GM19351 (cell line): ENCODE results near the gene EIF4G3.
A peak's percentile ranks its signal among the peaks of the same experiment; 100 is the strongest.
"Not testable (repeated sequence)": the region's sequence is repeated elsewhere in the genome, so short reads cannot be mapped to it uniquely, and the experiment has no call there.

Experiments used
- ATAC-seq: cut with Tn5 transposase; IDR thresholded peaks from one replicate; pipeline ENCODE4 v1.9.1; 2021; ENCODE audit warnings: mild to moderate bottlenecking, moderate library complexity; ENCODE audit not compliant: unreplicated experiment

Gene EIF4G3

DNA sequence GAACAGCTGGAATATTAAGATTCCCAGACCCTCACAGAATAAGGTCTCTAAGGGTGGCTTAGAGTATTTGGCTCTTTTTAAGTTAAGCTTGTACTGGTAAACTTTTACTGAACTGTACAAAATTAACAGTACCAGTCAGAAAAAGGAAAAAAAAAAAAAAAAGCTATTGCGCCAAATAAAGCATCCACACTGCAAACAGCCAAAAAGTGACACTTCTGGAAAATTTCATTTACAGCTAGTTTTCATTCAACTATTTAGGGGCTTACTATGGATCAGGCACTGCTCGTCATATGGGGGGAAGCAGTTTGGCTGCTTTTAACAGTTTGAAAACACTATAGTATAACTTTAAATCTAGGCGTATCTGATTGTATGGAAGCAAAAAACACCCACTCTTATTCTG, 139.6 kb downstream of the EIF4G3 start:
- no peak for ATAC-seq

- no peak for ATAC-seq
These were observed 140.9 kb downstream of the EIF4G3 start for GRCh38 chr1:21035794-21036193.

DNA sequence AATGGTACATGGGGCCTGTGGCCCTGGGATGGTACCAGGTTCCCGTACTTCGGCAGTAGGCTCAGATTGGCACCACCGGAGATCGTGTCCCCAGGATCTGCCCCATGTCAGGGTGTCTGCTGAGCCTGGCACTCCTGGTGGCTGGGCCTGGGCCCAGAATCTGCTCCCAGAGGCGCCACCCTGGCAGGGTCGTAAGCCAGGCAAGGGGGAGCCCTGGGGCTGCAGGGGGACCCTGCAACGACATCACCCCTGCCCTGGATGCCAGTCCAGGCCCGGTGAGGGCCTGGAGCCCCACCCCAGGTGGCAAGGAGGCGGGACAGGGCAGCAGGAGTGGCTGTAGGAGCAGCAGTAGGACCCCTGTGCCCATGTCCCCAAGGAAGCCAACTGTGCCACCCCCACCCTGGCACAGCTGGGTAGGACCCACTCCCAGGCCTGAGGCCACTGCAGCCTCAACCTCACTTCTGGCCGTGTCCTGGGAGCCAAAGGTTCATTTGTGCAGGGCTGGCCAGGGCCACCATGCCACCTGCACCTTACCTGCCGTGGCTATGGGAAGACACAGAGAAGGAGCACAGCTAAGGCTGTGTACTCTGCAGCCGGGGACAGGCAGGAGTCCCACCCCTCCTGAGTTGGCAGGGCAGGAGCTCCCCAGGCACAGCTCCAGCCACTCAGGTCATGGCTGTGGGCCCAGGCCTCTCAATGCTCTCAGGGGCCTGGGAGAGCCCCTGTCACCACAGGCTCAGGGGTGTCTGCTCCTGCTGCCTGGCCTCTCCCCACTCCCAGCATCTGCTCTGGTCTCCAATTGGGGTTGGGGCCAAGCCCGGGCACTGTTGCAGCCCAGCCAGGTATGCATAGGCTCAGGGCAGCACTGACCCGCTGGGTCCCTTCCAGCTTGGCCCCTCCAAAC, 141.7 kb downstream of the EIF4G3 start:
- no peak for ATAC-seq

DNA sequence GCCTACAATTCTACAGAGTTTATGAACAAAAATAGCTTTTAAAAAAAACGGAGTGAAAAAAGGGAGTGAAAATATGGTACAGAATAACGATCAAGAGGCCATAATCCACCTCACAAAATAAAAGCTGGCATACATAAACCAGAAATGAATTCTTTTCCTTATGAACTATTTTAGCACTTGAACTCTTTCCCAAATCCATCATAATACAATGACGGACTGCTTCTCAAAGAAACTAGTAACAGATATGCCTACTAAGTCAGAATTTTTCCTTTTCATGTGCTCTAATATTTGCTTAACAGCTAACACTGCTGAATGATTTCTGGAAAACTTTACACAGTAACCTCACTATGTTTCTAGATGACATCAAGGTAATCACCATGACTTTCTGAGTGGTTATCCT, 144.0 kb downstream of the EIF4G3 start:
- ATAC-seq = no peak

GRCh38 chr1:21030181-21030580, 146.5 kb downstream of the EIF4G3 start:
- no peak for ATAC-seq

DNA sequence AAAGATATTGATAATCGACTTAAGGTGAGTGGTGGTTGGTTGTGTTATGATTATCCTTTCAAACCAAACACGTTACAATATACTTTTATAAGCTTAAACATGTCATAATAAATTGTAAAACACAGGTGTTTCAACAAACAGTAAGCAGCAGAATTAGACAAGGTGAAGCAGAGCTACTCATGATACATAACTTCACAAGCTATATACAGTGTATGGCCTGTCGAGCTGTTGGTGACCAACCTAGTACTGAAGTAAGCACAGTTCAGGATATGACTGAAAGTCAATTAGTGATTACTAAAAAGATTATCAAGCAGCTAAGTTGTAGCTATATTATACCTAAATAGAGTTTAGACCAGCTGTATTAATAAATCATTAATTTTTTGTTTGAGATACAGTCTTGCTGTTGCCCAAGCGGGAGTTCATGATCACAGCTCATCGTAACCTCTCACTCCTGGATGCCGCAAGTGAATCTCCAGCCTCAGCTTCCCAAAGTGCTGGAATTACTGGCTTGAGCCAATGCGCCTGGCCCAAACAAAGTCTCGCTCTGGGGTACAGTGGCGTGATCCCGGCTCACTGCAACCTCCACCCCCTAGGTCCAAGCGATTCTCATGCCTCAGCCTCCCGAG, 148.1 kb downstream of the EIF4G3 start:
- no peak for ATAC-seq

DNA sequence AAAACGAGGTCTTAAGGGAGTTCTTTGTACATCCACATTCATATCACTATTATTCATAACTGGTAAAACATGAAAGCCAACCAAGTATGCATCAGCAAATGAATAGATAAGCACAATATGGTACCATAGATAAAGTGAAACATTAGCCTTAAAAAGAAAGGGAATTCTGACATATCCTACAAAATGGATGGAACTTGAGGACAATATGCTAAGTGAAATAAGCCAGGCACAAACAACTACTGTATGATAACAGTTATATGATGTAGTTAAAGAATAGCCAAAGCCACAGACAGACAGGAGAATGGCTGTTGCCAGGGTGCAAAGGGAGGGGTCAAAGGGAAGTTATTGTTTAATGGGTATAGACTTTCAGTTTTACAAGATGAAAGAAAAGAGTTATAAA, 148.9 kb downstream of the EIF4G3 start:
- ATAC-seq = no peak

DNA sequence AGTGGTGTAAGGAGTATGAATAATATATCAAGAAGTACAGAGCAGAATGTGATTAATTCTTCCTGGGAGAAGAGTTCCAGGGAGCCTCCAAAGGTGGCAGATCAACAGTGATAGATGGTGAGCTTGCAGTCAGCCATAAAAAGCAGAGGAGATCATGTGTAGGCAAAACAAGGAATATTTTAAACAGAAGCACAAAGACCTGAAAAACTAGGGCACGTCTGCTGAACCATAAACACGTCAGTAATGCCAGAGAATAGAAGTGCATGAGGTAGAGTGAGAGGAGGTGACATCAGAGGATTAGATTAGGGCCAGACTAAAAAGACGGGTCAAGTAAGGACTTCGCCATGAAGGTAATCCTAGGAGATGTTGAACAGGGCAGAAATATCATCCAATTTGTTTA, 151.8 kb downstream of the EIF4G3 start:
- ATAC-seq = no peak

- not testable (repeated sequence) for ATAC-seq
These were observed 152.4 kb downstream of the EIF4G3 start for GRCh38 chr1:21024136-21024896.

DNA sequence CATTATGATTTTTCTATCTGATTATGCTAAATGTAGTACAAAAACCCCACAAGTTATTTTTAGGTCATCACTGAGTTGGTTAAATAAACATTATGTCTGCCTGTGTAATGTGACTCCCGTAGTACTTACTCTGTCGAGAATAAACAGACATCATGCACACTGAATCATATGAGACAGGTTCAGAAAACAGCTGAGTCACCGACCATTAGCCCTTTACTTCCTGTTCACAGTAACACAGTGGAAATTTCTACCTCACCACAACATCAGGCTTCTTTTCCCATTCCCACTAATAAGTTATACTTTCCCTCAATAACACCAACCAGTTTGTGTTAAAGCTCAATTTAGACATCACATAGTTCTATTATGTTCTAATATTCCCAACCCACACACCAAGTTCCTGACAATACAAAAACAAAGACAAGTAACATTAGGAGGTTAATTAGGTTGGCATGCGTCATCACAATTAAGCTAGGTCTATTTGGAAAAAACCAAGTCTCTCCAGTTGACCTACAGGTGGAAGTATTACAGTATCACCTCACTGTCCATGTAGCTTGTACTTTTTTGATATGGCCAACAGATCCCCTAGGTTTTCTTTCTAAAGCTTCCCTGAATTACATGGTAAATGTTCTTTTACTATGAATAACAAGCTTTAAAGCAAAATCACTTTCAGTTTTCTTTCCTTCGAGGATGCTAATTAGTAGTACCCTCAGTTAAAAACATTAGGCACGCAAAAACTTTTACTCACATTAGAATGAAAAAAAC, 154.2 kb downstream of the EIF4G3 start:
- ATAC-seq = peak; percentile 93

DNA sequence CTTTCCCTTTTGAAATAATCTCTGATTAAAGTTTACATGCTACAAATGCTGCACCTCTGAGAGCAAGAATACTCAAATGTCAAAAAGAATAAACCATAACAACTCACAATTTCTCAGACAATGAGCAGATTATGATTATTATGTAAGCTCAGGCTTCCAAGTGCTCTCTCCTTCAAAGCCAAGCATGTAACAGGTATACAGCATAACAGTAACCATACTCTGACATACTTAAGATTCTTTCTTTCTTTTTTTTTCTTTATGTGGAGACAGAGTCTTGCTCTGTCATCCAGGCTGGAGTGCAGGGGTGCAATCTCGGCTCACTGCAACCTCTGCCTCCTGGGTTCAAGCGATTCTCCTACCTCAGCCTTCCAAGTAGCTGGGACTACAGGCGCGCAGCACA, 155.4 kb downstream of the EIF4G3 start:
- no peak for ATAC-seq

GRCh38 chr1:21020151-21020550, 156.5 kb downstream of the EIF4G3 start:
- ATAC-seq = no peak

DNA sequence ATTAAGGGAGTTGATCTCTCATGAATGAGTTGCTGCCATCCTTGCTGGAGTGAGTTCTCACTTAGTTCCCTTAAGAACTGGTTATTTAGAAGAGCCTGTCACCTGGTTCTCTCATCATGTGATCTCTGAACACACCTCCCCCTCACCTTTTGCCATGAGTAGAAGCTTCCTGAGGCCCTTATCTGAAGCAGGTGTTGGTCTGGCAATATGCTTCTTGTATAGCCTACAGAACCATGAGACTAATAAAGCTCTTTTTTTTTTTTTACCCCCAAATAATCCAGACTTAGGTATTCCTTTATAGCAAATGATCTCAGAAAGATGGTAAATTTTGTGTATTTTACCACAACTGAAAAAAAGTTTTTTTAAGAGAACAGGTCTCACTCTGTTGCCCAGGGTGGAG, 158.0 kb downstream of the EIF4G3 start:
- ATAC-seq = no peak

GRCh38 chr1:21013510-21013909, 163.2 kb downstream of the EIF4G3 start:
- ATAC-seq = no peak

- no peak for ATAC-seq
These were observed 163.8 kb downstream of the EIF4G3 start for GRCh38 chr1:21012937-21013336.

- no peak for ATAC-seq
These were observed 168.8 kb downstream of the EIF4G3 start for GRCh38 chr1:21007876-21008275.

DNA sequence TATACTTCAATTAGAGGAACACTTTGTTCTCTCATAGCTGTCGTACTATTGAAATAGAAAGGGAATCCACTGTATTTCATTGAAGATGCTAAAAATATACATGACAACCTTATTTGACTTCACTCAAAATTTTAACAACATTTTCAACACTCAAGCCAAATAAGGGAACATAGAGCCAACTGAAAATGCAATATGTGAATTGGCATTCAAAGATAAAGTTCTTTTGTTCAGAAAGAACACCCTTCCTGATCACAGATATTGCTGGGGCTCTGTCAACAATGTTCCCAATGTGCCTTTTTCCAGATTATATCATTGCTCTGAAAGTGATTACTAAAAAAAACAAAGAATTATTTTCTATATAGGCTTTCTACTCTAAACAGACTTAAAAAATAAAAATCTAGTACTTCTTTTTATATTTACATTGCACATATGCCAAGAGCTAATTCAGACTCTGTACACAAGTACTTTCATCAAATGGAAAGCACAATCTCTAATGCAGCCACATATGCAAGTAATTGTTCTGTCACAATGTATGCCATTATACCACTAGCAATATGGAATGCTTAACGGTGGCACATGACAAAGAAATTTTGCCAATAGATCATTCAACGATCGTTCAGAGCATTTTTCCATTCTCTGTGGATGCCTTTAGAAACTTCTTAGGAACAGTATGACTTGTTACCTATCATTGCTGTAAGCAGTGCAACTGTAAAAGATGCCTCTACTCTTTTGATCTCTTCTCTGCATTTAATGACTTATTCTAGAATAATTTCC, 171.0 kb downstream of the EIF4G3 start:
- ATAC-seq = no peak

- no peak for ATAC-seq
These were observed 173.2 kb downstream of the EIF4G3 start for GRCh38 chr1:21003281-21004045.

- ATAC-seq = no peak
These were observed 175.7 kb downstream of the EIF4G3 start for GRCh38 chr1:21001042-21001441.

DNA sequence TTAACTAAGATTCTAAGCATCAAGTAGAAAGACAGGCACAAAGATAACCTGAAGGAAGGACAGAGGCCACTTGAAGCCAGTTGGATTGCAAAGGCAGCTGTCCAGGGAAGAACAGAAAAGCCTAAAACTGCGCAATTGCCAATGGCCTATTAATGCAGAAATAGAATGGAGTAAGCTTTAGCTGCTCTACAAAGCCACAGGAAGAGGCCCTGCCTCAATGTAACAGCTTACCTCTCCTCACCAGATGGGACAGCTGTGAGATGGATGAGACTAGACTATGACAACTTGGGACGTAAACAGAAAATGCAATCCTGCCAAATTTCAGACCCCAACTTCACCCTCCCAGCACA, 176.5 kb downstream of the EIF4G3 start:
- ATAC-seq = no peak
